Measurements from ENCODE around the gene PTPRN2.

PTPRN2 gene

DNA sequence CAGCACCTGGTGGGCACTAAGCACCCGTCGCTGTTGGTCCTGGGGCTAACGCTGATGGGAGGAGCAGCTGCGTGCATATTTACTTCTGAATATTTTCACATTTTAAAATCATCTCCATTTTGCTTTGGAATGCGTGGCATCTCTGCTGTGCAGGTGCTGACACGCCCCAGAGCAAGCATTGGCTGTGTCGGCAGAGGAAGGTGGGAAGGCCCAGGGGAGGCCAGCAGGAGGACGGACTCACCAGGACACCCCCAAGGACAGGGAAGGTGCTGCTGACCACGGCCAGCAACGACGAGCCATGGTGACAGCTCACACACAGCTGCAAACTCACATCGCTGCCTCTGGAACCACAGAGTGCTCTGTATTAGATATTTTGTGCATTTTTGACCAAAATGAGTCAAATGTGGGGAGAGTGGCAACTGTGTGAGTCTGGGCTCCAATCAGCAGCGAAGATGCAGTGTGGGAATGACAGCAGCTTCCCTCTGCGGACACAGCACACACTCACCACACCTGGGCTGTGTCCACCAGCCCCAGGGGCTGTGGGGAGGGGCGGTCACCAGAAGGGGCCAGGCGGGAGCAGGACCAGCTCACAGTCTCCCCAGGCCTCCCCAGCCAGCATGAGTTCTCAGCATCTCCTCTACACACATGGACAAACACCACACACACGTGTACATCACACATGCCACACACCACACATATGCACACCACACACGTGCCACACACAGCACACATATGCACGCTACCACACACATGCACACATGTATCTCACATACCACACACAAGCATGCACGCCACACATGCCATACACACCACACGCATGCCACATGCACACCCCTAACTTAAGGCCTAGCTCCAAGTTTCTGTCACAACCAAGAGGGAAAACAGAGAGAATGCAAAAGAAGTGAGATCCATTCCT lies 58.2 kb downstream of the PTPRN2 start:
- POLR2A ChIA-PET = no interaction called here

GRCh38 chr7:158527915-158528502 lies 59.6 kb downstream of the PTPRN2 start:
- no peak for DNase-seq (ENCODE audit: extremely low spot score)
- POLR2A ChIA-PET = no interaction called here
- TF ChIP-seq FOXA1 (IDR thresholded peaks at IDR 0.05) = no peak
- TF ChIP-seq NFRKB (IDR thresholded peaks at IDR 0.05) = no peak
- TF ChIP-seq HDGF (IDR thresholded peaks at IDR 0.05; ENCODE audit: borderline replicate concordance) = no peak
- no peak for TF ChIP-seq CTBP1 (IDR thresholded peaks at IDR 0.05; ENCODE audit: borderline replicate concordance)
- no peak for TF ChIP-seq FOXM1 (IDR thresholded peaks at IDR 0.05; ENCODE audit: borderline replicate concordance)
- no peak for TF ChIP-seq TARDBP (IDR thresholded peaks at IDR 0.05)
- no peak for TF ChIP-seq BHLHE40 (IDR thresholded peaks at IDR 0.05; ENCODE audit: borderline replicate concordance)
- TF ChIP-seq ELF4 (IDR thresholded peaks at IDR 0.05) = no peak
- TF ChIP-seq, protein P1, sequence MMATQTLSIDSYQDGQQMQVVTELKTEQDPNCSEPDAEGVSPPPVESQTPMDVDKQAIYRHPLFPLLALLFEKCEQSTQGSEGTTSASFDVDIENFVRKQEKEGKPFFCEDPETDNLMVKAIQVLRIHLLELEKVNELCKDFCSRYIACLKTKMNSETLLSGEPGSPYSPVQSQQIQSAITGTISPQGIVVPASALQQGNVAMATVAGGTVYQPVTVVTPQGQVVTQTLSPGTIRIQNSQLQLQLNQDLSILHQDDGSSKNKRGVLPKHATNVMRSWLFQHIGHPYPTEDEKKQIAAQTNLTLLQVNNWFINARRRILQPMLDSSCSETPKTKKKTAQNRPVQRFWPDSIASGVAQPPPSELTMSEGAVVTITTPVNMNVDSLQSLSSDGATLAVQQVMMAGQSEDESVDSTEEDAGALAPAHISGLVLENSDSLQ (IDR thresholded peaks at IDR 0.05) = no peak
- TF ChIP-seq FOXK2 (IDR thresholded peaks at IDR 0.05) = no peak
- TF ChIP-seq LEF1 (IDR thresholded peaks at IDR 0.05; ENCODE audit: borderline replicate concordance) = no peak
- TF ChIP-seq ZNF384 (IDR thresholded peaks at IDR 0.05) = no peak
- no peak for TF ChIP-seq SUZ12 (IDR thresholded peaks at IDR 0.05)
- no peak for TF ChIP-seq SP1 (IDR thresholded peaks at IDR 0.05)
- no peak for TF ChIP-seq L3MBTL2 (conservative IDR thresholded peaks at IDR 0.05)
- CTCF ChIA-PET = no interaction called here

More for the DNA sequence above, 58.2 kb downstream of the PTPRN2 start:
- CTCF ChIA-PET = no interaction called here
- DNase-seq (ENCODE audit: extremely low spot score) = no peak
- no peak for TF ChIP-seq FOXK2 (IDR thresholded peaks at IDR 0.05)
- TF ChIP-seq TARDBP (IDR thresholded peaks at IDR 0.05) = no peak
- TF ChIP-seq FOXM1 (IDR thresholded peaks at IDR 0.05; ENCODE audit: borderline replicate concordance) = no peak
- TF ChIP-seq, protein P1 (IDR thresholded peaks at IDR 0.05) = no peak
- no peak for TF ChIP-seq ZNF384 (IDR thresholded peaks at IDR 0.05)
- TF ChIP-seq LEF1 (IDR thresholded peaks at IDR 0.05; ENCODE audit: borderline replicate concordance) = no peak
- no peak for TF ChIP-seq BHLHE40 (IDR thresholded peaks at IDR 0.05; ENCODE audit: borderline replicate concordance)
- no peak for TF ChIP-seq ARNT (IDR thresholded peaks at IDR 0.05)
- no peak for TF ChIP-seq CTBP1 (IDR thresholded peaks at IDR 0.05; ENCODE audit: borderline replicate concordance)
- no peak for TF ChIP-seq ELF4 (IDR thresholded peaks at IDR 0.05)
- TF ChIP-seq SP1 (IDR thresholded peaks at IDR 0.05) = no peak
- TF ChIP-seq NFRKB (IDR thresholded peaks at IDR 0.05) = no peak
- no peak for TF ChIP-seq HDGF (IDR thresholded peaks at IDR 0.05; ENCODE audit: borderline replicate concordance)
- TF ChIP-seq SUZ12 (IDR thresholded peaks at IDR 0.05) = no peak
- TF ChIP-seq FOXA1 (IDR thresholded peaks at IDR 0.05) = no peak
- TF ChIP-seq L3MBTL2 (conservative IDR thresholded peaks at IDR 0.05) = no peak

DNA sequence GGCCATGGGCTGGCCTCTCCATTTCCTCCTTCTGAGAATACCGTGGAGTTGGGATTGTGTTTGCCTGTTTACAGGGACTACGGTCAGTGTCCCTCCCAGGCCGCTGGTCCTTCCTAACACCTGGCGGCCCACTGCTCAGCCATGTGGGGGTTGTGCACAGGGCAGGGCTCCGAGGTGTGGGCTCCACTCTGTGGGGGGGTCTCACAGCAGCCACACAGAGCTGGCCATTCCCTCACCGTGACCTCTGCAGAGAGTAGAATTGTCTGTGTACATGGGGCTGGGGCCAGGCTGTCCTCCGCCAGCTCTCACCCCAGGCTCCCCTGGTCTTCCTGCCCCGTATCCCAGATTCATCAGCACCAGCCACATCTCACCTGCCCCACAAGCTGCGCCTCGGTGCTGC lies 60.1 kb downstream of the PTPRN2 start:
- ChIA-PET CTCF (no interaction called here), POLR2A (no interaction called here)
- DNase-seq (ENCODE audit: extremely low spot score) = no peak
- TF ChIP-seq ZNF384 (IDR thresholded peaks at IDR 0.05) = no peak
- TF ChIP-seq ELF4 (IDR thresholded peaks at IDR 0.05) = no peak
- no peak for TF ChIP-seq BHLHE40 (IDR thresholded peaks at IDR 0.05; ENCODE audit: borderline replicate concordance)
- no peak for TF ChIP-seq TARDBP (IDR thresholded peaks at IDR 0.05)
- no peak for TF ChIP-seq FOXM1 (IDR thresholded peaks at IDR 0.05; ENCODE audit: borderline replicate concordance)

- CTCF ChIA-PET = no interaction called here
- TF ChIP-seq LEF1 (IDR thresholded peaks at IDR 0.05; ENCODE audit: borderline replicate concordance) = no peak
- TF ChIP-seq TARDBP (IDR thresholded peaks at IDR 0.05) = no peak
- no peak for TF ChIP-seq ELF4 (IDR thresholded peaks at IDR 0.05)
- TF ChIP-seq FOXK2 (IDR thresholded peaks at IDR 0.05) = no peak
- no peak for TF ChIP-seq L3MBTL2 (conservative IDR thresholded peaks at IDR 0.05)
- TF ChIP-seq BHLHE40 (IDR thresholded peaks at IDR 0.05; ENCODE audit: borderline replicate concordance) = no peak
- no peak for TF ChIP-seq SUZ12 (IDR thresholded peaks at IDR 0.05)
- POLR2A ChIA-PET = no interaction called here
- no peak for DNase-seq (ENCODE audit: extremely low spot score)
Observed at GRCh38 chr7:158527038-158527437, 60.6 kb downstream of the PTPRN2 start.

DNA sequence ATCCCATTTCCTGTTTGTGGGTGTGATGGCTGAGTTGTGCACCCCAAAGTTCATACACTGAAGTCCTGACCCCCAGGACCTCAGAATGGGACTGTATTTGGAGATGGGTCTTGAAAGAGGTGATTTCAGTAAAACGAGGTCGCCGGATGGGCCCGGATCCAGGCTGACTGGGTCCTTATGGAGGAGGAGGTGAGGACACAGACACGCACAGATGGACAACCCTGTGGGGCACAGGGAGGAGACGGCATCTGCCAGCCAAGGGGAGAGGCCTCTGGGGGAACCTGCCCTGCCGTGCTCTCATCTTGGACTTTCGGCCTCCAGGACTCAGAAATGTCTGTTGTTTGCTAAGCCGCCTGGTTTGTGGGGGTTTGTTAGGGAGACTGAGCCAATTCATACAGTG lies 61.1 kb downstream of the PTPRN2 start:
- DNase-seq (ENCODE audit: extremely low spot score) = no peak
- CTCF ChIA-PET = no interaction called here
- TF ChIP-seq LEF1 (IDR thresholded peaks at IDR 0.05; ENCODE audit: borderline replicate concordance) (no peak), TARDBP (IDR thresholded peaks at IDR 0.05) (no peak), FOXK2 (IDR thresholded peaks at IDR 0.05) (no peak), ZNF384 (IDR thresholded peaks at IDR 0.05) (no peak), NFRKB (IDR thresholded peaks at IDR 0.05) (no peak), ARNT (IDR thresholded peaks at IDR 0.05) (no peak), BHLHE40 (IDR thresholded peaks at IDR 0.05; ENCODE audit: borderline replicate concordance) (no peak), ELF4 (IDR thresholded peaks at IDR 0.05) (no peak), FOXA1 (IDR thresholded peaks at IDR 0.05) (no peak), HDGF (IDR thresholded peaks at IDR 0.05; ENCODE audit: borderline replicate concordance) (no peak), FOXM1 (IDR thresholded peaks at IDR 0.05; ENCODE audit: borderline replicate concordance) (no peak), SP1 (IDR thresholded peaks at IDR 0.05) (no peak), SUZ12 (IDR thresholded peaks at IDR 0.05) (no peak)
- TF ChIP-seq, protein P1 (IDR thresholded peaks at IDR 0.05) = no peak
- POLR2A ChIA-PET = no interaction called here
